ENCODE measurements around the gene DYRK3. TPM values are rescaled to one million over a fixed set of nuclear protein-coding genes. Genes with fewer than 3 reads are reported as not detected.

The DYRK3 gene
- total and polyA plus RNA-seq, 8 donors: 2.3 to 7.0 (median 3.8) TPM

- peaks cover 0 to 9% (median 4%) of the 10 kb centered on the region in 3 donors for H3K4me1 ChIP-seq
- TF ChIP-seq CTCF (IDR thresholded peaks at IDR 0.05): no peak
- no peak for ATAC-seq
- no peaks in the 10 kb centered on the region for H3K9me3 ChIP-seq
- H3K27ac ChIP-seq: no peak overlapping the region
- no peak for DNase-seq
- 0 to 76% methylated on average over 1 of the region's 1 CpG for WGBS, 2 donors
- H3K27me3 ChIP-seq: no peaks in the 10 kb centered on the region
- no peak for FAIRE-seq
- no peaks in the 10 kb centered on the region for H3K36me3 ChIP-seq
- intact Hi-C loops (cut with DNase I): no loop called here
- H3K4me3 ChIP-seq: no peak overlapping the region
Measured at GRCh38 chr1:206628916-206629315, 6.4 kb upstream of the DYRK3 start.

GRCh38 chr1:206631085-206631509, 4.2 kb upstream of the DYRK3 start:
- FAIRE-seq: no peak

GRCh38 chr1:206633708-206634121, 1.6 kb upstream of the DYRK3 start:
- no peak for DNase-seq
- intact Hi-C loops (cut with DNase I): loop anchor here in 1 of 3 donors (5.0 kb wide), 1 partner anchor 34 kb away; no protein-coding TSS in a partner anchor
- Histone ChIP-seq H3K36me3 (no peaks in the 10 kb centered on the region), H3K9me3 (no peaks in the 10 kb centered on the region), H3K27ac (peak overlapping the region in 1 of 4 donors; percentile 46), H3K27me3 (no peaks in the 10 kb centered on the region), H3K4me3 (no peak overlapping the region), H3K4me1 (peaks cover 8 to 20% (median 9%) of the 10 kb centered on the region in 3 donors)
- no peak for TF ChIP-seq CTCF (IDR thresholded peaks at IDR 0.05)
- FAIRE-seq: no peak
- ATAC-seq: peak in 1 of 4 donors; percentile 1
- 39 to 48% methylated on average over 9 of the region's 9 CpGs for WGBS, 2 donors

More at GRCh38 chr1:206631085-206631509, 4.2 kb upstream of the DYRK3 start:
- 25 to 29% methylated on average over 4 of the region's 4 CpGs for WGBS, 2 donors
- H3K4me1 ChIP-seq: peaks cover 8 to 20% (median 9%) of the 10 kb centered on the region in 3 donors
- H3K36me3 ChIP-seq: no peaks in the 10 kb centered on the region
- peak in 4 of 6 donors; percentile 31 to 59 (median 54) for DNase-seq
- no peaks in the 10 kb centered on the region for H3K27me3 ChIP-seq
- TF ChIP-seq CTCF (IDR thresholded peaks at IDR 0.05): peak in 1 of 4 donors; percentile 21
- no peak overlapping the region for H3K4me3 ChIP-seq
- intact Hi-C loops (cut with DNase I): loop anchor here in 1 of 3 donors (5.0 kb wide), 1 partner anchor 36 kb away; no protein-coding TSS in a partner anchor
- H3K9me3 ChIP-seq: no peaks in the 10 kb centered on the region
- no peak overlapping the region for H3K27ac ChIP-seq
- peak in 3 of 4 donors; percentile 17 to 22 (median 18) for ATAC-seq

GRCh38 chr1:206634365-206635079, 814 bp upstream of the DYRK3 start:
- Histone ChIP-seq H3K4me3 (peak overlapping the region; percentile 76 to 96 (median 86)), H3K36me3 (no peaks in the 10 kb centered on the region), H3K27ac (peak overlapping the region; percentile 57 to 80 (median 73)), H3K27me3 (no peaks in the 10 kb centered on the region), H3K4me1 (peaks cover 8 to 20% (median 9%) of the 10 kb centered on the region in 3 donors), H3K9me3 (no peaks in the 10 kb centered on the region)
- 17 to 18% methylated on average over 26 of the region's 26 CpGs for WGBS, 2 donors
- intact Hi-C loops (cut with DNase I): loop anchor here in 1 of 3 donors (5.0 kb wide), 1 partner anchor 33 kb away; no protein-coding TSS in a partner anchor
- ATAC-seq: peak; percentile 65 to 79 (median 70)
- TF ChIP-seq CTCF (IDR thresholded peaks at IDR 0.05): peak; percentile 32 to 74 (median 70)
- no peak for FAIRE-seq
- DNase-seq: peak; percentile 79 to 98 (median 90)

Measured in pancreas (tissue), 10 donors.